ENCODE measurements around the gene BIN2. TPM values are rescaled to one million over a fixed set of nuclear protein-coding genes. Genes with fewer than 3 reads are reported as not detected.
A peak's percentile ranks its signal among the peaks of the same experiment; 100 is the strongest.

BIN2 gene
- total and polyA plus RNA-seq, 2 of the 13 experiments (the other 11 are each of a cell fraction or from before 2014, with no cell fraction given), result not detected

DNA sequence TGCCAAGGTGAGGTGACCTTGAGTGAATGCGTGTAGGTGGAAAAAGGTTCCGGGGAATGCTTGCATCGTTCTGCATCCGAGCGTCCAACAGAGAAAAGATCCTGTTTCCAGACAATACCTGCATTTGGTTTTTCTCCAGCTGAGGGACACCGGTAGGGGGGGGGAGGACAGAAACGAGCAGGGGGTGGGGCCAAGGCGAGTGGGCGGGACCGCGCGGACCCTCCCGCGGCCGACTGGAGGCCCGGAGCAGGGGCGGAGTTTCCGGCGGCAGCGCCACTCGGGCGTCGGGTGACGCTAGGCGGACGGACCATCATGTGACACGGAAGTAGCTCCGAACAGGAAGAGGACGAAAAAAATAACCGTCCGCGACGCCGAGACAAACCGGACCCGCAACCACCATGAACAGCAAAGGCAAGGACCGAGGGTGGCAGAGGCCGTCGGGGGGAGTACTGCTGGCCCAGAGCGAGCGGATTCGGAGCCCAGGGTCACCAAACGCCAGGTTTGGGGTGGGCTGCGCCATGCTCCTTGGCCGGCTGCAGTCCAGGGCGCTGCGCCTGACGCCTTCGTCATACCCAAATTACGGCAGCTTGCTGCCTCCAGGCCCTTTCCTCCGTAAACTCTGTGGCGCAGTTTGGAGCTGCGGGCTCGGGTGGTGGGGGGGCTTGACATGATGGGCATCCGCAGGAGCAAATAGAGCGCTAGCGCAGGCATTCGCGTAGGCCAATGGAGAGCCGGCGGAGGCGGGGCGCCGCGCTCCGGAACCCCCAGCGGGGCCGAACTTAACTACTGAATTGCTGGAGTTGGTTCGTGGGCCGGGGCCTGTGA is 85.3 kb downstream of the BIN2 start, which contains the start of gene DAZAP2 (continued):
- TF ChIP-seq, protein P1, sequence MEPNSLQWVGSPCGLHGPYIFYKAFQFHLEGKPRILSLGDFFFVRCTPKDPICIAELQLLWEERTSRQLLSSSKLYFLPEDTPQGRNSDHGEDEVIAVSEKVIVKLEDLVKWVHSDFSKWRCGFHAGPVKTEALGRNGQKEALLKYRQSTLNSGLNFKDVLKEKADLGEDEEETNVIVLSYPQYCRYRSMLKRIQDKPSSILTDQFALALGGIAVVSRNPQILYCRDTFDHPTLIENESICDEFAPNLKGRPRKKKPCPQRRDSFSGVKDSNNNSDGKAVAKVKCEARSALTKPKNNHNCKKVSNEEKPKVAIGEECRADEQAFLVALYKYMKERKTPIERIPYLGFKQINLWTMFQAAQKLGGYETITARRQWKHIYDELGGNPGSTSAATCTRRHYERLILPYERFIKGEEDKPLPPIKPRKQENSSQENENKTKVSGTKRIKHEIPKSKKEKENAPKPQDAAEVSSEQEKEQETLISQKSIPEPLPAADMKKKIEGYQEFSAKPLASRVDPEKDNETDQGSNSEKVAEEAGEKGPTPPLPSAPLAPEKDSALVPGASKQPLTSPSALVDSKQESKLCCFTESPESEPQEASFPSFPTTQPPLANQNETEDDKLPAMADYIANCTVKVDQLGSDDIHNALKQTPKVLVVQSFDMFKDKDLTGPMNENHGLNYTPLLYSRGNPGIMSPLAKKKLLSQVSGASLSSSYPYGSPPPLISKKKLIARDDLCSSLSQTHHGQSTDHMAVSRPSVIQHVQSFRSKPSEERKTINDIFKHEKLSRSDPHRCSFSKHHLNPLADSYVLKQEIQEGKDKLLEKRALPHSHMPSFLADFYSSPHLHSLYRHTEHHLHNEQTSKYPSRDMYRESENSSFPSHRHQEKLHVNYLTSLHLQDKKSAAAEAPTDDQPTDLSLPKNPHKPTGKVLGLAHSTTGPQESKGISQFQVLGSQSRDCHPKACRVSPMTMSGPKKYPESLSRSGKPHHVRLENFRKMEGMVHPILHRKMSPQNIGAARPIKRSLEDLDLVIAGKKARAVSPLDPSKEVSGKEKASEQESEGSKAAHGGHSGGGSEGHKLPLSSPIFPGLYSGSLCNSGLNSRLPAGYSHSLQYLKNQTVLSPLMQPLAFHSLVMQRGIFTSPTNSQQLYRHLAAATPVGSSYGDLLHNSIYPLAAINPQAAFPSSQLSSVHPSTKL (CRISPR knock-in tag; IDR thresholded peaks at IDR 0.05), result peak; percentile 47; the same call in 1 of the 2 replicates
- peak; percentile 82; the same call in 1 of the 2 replicates for TF ChIP-seq ZNF768 (CRISPR knock-in tag; IDR thresholded peaks at IDR 0.05)
- no peak for TF ChIP-seq FOXK2 (IDR thresholded peaks at IDR 0.05)
- peak; percentile 79 for TF ChIP-seq HOXA3 (CRISPR knock-in tag; IDR thresholded peaks at IDR 0.05)
- TF ChIP-seq DPF2 (CRISPR knock-in tag; IDR thresholded peaks at IDR 0.05; ENCODE audit: borderline replicate concordance, low read depth), result no peak
- TF ChIP-seq ZNF383 (CRISPR knock-in tag; IDR thresholded peaks at IDR 0.05; ENCODE audit: borderline replicate concordance), result no peak; the same call in 1 of the 2 replicates
- TF ChIP-seq ISL2 (CRISPR knock-in tag; IDR thresholded peaks at IDR 0.05), result no peak
- TF ChIP-seq FOSL1 (CRISPR knock-in tag; IDR thresholded peaks at IDR 0.05; ENCODE audit: borderline replicate concordance), result no peak
- no peak for TF ChIP-seq ZNF577 (CRISPR knock-in tag; IDR thresholded peaks at IDR 0.05; ENCODE audit: borderline replicate concordance, low read depth)
- TF ChIP-seq, protein P2, sequence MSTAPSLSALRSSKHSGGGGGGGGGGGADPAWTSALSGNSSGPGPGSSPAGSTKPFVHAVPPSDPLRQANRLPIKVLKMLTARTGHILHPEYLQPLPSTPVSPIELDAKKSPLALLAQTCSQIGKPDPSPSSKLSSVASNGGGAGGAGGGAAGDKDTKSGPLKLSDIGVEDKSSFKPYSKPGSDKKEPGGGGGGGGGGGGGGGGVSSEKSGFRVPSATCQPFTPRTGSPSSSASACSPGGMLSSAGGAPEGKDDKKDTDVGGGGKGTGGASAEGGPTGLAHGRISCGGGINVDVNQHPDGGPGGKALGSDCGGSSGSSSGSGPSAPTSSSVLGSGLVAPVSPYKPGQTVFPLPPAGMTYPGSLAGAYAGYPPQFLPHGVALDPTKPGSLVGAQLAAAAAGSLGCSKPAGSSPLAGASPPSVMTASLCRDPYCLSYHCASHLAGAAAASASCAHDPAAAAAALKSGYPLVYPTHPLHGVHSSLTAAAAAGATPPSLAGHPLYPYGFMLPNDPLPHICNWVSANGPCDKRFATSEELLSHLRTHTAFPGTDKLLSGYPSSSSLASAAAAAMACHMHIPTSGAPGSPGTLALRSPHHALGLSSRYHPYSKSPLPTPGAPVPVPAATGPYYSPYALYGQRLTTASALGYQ (CRISPR knock-in tag; IDR thresholded peaks at IDR 0.05), result peak; percentile 64
- peak; percentile 94 for TF ChIP-seq AGO2 (optimal IDR thresholded peaks at IDR 0.05; ENCODE audit: low read depth, low read length)
- peak; percentile 59; the same call in 1 of the 2 replicates for TF ChIP-seq KMT2A (CRISPR knock-in tag; IDR thresholded peaks at IDR 0.05)
- TF ChIP-seq PHF21A (CRISPR knock-in tag; IDR thresholded peaks at IDR 0.05), result no peak
- TF ChIP-seq, protein P3, sequence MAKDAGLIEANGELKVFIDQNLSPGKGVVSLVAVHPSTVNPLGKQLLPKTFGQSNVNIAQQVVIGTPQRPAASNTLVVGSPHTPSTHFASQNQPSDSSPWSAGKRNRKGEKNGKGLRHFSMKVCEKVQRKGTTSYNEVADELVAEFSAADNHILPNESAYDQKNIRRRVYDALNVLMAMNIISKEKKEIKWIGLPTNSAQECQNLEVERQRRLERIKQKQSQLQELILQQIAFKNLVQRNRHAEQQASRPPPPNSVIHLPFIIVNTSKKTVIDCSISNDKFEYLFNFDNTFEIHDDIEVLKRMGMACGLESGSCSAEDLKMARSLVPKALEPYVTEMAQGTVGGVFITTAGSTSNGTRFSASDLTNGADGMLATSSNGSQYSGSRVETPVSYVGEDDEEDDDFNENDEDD (CRISPR knock-in tag; IDR thresholded peaks at IDR 0.05; ENCODE audit: borderline replicate concordance), result no peak
- TF ChIP-seq, protein P4, sequence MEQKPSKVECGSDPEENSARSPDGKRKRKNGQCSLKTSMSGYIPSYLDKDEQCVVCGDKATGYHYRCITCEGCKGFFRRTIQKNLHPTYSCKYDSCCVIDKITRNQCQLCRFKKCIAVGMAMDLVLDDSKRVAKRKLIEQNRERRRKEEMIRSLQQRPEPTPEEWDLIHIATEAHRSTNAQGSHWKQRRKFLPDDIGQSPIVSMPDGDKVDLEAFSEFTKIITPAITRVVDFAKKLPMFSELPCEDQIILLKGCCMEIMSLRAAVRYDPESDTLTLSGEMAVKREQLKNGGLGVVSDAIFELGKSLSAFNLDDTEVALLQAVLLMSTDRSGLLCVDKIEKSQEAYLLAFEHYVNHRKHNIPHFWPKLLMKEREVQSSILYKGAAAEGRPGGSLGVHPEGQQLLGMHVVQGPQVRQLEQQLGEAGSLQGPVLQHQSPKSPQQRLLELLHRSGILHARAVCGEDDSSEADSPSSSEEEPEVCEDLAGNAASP (CRISPR knock-in tag; IDR thresholded peaks at IDR 0.05; ENCODE audit: borderline replicate concordance), result no peak
- TF ChIP-seq, protein P5, sequence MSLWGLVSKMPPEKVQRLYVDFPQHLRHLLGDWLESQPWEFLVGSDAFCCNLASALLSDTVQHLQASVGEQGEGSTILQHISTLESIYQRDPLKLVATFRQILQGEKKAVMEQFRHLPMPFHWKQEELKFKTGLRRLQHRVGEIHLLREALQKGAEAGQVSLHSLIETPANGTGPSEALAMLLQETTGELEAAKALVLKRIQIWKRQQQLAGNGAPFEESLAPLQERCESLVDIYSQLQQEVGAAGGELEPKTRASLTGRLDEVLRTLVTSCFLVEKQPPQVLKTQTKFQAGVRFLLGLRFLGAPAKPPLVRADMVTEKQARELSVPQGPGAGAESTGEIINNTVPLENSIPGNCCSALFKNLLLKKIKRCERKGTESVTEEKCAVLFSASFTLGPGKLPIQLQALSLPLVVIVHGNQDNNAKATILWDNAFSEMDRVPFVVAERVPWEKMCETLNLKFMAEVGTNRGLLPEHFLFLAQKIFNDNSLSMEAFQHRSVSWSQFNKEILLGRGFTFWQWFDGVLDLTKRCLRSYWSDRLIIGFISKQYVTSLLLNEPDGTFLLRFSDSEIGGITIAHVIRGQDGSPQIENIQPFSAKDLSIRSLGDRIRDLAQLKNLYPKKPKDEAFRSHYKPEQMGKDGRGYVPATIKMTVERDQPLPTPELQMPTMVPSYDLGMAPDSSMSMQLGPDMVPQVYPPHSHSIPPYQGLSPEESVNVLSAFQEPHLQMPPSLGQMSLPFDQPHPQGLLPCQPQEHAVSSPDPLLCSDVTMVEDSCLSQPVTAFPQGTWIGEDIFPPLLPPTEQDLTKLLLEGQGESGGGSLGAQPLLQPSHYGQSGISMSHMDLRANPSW (CRISPR knock-in tag; IDR thresholded peaks at IDR 0.05; ENCODE audit: borderline replicate concordance), result peak; percentile 69; the same call in 1 of the 2 replicates
- peak; percentile 80 for TF ChIP-seq CREB1 (IDR thresholded peaks at IDR 0.05)
- peak; percentile 78 for TF ChIP-seq CREB1 (CRISPR knock-in tag; IDR thresholded peaks at IDR 0.05)

All from HepG2 (cell line).